Measurements from ENCODE around the gene HACD2.

DNA sequence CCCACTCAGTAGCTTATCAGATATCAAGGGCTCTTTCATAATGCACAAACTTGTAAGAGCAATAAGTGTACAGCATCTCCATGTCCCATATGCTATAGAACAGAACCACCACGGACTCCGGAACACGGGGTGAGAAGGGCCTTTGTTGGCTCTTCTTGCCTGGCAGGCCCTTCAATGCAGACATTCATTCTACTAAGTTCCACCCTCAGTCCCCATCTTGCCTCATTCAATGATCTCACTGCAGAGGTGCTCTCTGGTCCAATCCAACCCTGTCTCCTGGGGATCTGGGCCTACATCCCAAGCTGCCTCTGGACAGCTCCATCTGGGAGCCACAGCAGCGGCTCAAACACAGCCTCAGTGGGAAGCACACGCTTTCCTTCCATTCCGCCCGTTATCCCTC, 16.8 kb downstream of the HACD2 start:
- TF ChIP-seq, protein P1, sequence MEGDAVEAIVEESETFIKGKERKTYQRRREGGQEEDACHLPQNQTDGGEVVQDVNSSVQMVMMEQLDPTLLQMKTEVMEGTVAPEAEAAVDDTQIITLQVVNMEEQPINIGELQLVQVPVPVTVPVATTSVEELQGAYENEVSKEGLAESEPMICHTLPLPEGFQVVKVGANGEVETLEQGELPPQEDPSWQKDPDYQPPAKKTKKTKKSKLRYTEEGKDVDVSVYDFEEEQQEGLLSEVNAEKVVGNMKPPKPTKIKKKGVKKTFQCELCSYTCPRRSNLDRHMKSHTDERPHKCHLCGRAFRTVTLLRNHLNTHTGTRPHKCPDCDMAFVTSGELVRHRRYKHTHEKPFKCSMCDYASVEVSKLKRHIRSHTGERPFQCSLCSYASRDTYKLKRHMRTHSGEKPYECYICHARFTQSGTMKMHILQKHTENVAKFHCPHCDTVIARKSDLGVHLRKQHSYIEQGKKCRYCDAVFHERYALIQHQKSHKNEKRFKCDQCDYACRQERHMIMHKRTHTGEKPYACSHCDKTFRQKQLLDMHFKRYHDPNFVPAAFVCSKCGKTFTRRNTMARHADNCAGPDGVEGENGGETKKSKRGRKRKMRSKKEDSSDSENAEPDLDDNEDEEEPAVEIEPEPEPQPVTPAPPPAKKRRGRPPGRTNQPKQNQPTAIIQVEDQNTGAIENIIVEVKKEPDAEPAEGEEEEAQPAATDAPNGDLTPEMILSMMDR (IDR thresholded peaks at IDR 0.05), result no peak
- TF ChIP-seq POLR2A (IDR thresholded peaks at IDR 0.05) (no peak), EP300 (IDR thresholded peaks at IDR 0.05) (no peak)

All from tibial nerve (tissue), 4 donors.